Skin of body (tissue), 2 donors: ENCODE measurements around the gene ELL2. TPM values are rescaled to one million over a fixed set of nuclear protein-coding genes. Genes with fewer than 3 reads are reported as not detected.
"Not testable (repeated sequence)": the region's sequence is repeated elsewhere in the genome, so short reads cannot be mapped to it uniquely, and the experiment has no call there.

Experiments
- DNase-seq: peaks from one replicate; lab custom pipeline; 2025; lab: John Stamatoyannopoulos, UW
- total RNA-seq: library from RNA; depleted of rRNA; stranded (reverse); fragments of >200 nt; gene quantifications from one replicate; pipeline ENCODE4 v1.2.3, GENCODE V29; 2014

ELL2 gene
- total RNA-seq, 1 donor from 2014 or later = 61.1 TPM

GRCh38 chr5:95883185-95884016 lies 78.2 kb downstream of the ELL2 start:
- DNase-seq = no peak

GRCh38 chr5:95881833-95882232 lies 79.8 kb downstream of the ELL2 start:
- no peak for DNase-seq

GRCh38 chr5:95880081-95880926 lies 81.3 kb downstream of the ELL2 start:
- no peak for DNase-seq

GRCh38 chr5:95879661-95880060 lies 82.0 kb downstream of the ELL2 start:
- DNase-seq = no peak

GRCh38 chr5:95878417-95879323 lies 83.0 kb downstream of the ELL2 start:
- no peak for DNase-seq

- no peak for DNase-seq
Measured at GRCh38 chr5:95876782-95877181, 84.9 kb downstream of the ELL2 start.

GRCh38 chr5:95874246-95874645 lies 87.4 kb downstream of the ELL2 start:
- DNase-seq = no peak

GRCh38 chr5:95873351-95873750 lies 88.3 kb downstream of the ELL2 start:
- DNase-seq = no peak

GRCh38 chr5:95872346-95873268 lies 89.0 kb downstream of the ELL2 start:
- DNase-seq = no peak

GRCh38 chr5:95871146-95871806 lies 90.4 kb downstream of the ELL2 start:
- DNase-seq = no peak

- no peak for DNase-seq
Measured at GRCh38 chr5:95870105-95870672, 91.5 kb downstream of the ELL2 start.

GRCh38 chr5:95869173-95869855 lies 92.3 kb downstream of the ELL2 start:
- DNase-seq = not testable (repeated sequence)

- no peak for DNase-seq
Measured at GRCh38 chr5:95868136-95868535, 93.5 kb downstream of the ELL2 start.

GRCh38 chr5:95866435-95867040 lies 95.1 kb downstream of the ELL2 start:
- DNase-seq = no peak

GRCh38 chr5:95864944-95865504 lies 96.6 kb downstream of the ELL2 start:
- DNase-seq = no peak

- no peak for DNase-seq
Measured at GRCh38 chr5:95864456-95864855, 97.2 kb downstream of the ELL2 start.

GRCh38 chr5:95863383-95863757 lies 98.3 kb downstream of the ELL2 start:
- DNase-seq = no peak
